ENCODE measurements around the gene SH3GL1.

The SH3GL1 gene

GRCh38 chr19:4400135-4400936 is at the start of gene SH3GL1:
SH3GL1 (minus strand) TSS chr19:4400547; CDS start chr19:4400368, 179 bp downstream.
- DNase-seq = peak; percentile 93

- DNase-seq = no peak
Measured at GRCh38 chr19:4449639-4450028, 49.3 kb upstream of the SH3GL1 start.

GRCh38 chr19:4449022-4449638 is 48.8 kb upstream of the SH3GL1 start:
- DNase-seq = peak; percentile 73

GRCh38 chr19:4448147-4448985 is 48.0 kb upstream of the SH3GL1 start:
- no peak for DNase-seq

GRCh38 chr19:4447327-4448146 is 47.2 kb upstream of the SH3GL1 start:
- no peak for DNase-seq

- peak; percentile 46 for DNase-seq
Measured at GRCh38 chr19:4446704-4447200, 46.4 kb upstream of the SH3GL1 start.

- DNase-seq = no peak
Measured at GRCh38 chr19:4445963-4446703, 45.8 kb upstream of the SH3GL1 start.

GRCh38 chr19:4444765-4445741 is 44.7 kb upstream of the SH3GL1 start:
- no peak for DNase-seq

GRCh38 chr19:4443966-4444764 is 43.8 kb upstream of the SH3GL1 start:
- DNase-seq = no peak

GRCh38 chr19:4443188-4443587 is 42.8 kb upstream of the SH3GL1 start:
- no peak for DNase-seq

GRCh38 chr19:4442819-4443146 is 42.4 kb upstream of the SH3GL1 start:
- no peak for DNase-seq

GRCh38 chr19:4441994-4442818 is 41.9 kb upstream of the SH3GL1 start:
- DNase-seq = no peak

- DNase-seq = no peak
Measured at GRCh38 chr19:4439243-4439642, 38.9 kb upstream of the SH3GL1 start.

- DNase-seq = no peak
Measured at GRCh38 chr19:4437103-4437502, 36.8 kb upstream of the SH3GL1 start.

GRCh38 chr19:4436231-4436630 is 35.9 kb upstream of the SH3GL1 start:
- no peak for DNase-seq

GRCh38 chr19:4434391-4434790 is 34.0 kb upstream of the SH3GL1 start:
- DNase-seq = no peak

- no peak for DNase-seq
Measured at GRCh38 chr19:4432918-4433506, 32.7 kb upstream of the SH3GL1 start.

Data from right hindlimb (tissue), 1 donor.